ENCODE data around the gene PRKAR2A. TPM values are rescaled to one million over a fixed set of nuclear protein-coding genes. Genes with fewer than 3 reads are reported as not detected.
"Not testable (repeated sequence)": the region's sequence is repeated elsewhere in the genome, so short reads cannot be mapped to it uniquely, and the experiment has no call there.

PRKAR2A gene
- total RNA-seq, 4 donors from 2014 or later, result 25.4 to 53.2 (median 29.3) TPM

GRCh38 chr3:48820612-48821324, 26.9 kb downstream of the PRKAR2A start:
- intact Hi-C loops (cut with DNase I; ENCODE audit: low total_unique reads), result no loop called here
- no peak for DNase-seq (ENCODE audit: low spot score in 2 of 2)
- no peak overlapping the region for H3K4me3 ChIP-seq (ENCODE audit: low read depth, poor library complexity, severe bottlenecking)
- 75 to 96% methylated on average over 2 of the region's 2 CpGs for WGBS, 2 donors
- TF ChIP-seq CTCF (IDR thresholded peaks at IDR 0.05), result no peak
- TF ChIP-seq POLR2A (IDR thresholded peaks at IDR 0.05), result no peak

GRCh38 chr3:48819234-48820221, 28.1 kb downstream of the PRKAR2A start:
- DNase-seq (ENCODE audit: low spot score in 2 of 2), result peak in 1 of 2 donors; percentile 48
- intact Hi-C loops (cut with DNase I; ENCODE audit: low total_unique reads), result no loop called here
- TF ChIP-seq POLR2A (IDR thresholded peaks at IDR 0.05), result no peak
- TF ChIP-seq CTCF (IDR thresholded peaks at IDR 0.05), result no peak
- WGBS, 2 donors, result 94 to 96% methylated on average over 7 of the region's 7 CpGs
- no peak overlapping the region for H3K4me3 ChIP-seq (ENCODE audit: low read depth, poor library complexity, severe bottlenecking)

- no peak for DNase-seq (ENCODE audit: low spot score in 2 of 2)
- intact Hi-C loops (cut with DNase I; ENCODE audit: low total_unique reads), result no loop called here
- no peak for TF ChIP-seq POLR2A (IDR thresholded peaks at IDR 0.05)
- H3K4me3 ChIP-seq (ENCODE audit: low read depth, poor library complexity, severe bottlenecking), result no peak overlapping the region
- 69 to 79% methylated on average over 3 of the region's 3 CpGs for WGBS, 2 donors
These were observed 36.1 kb downstream of the PRKAR2A start for GRCh38 chr3:48811524-48811923.

- intact Hi-C loops (cut with DNase I; ENCODE audit: low total_unique reads), result no loop called here
- 96 to 99% methylated on average over 4 of the region's 4 CpGs for WGBS, 2 donors
- TF ChIP-seq POLR2A (IDR thresholded peaks at IDR 0.05) (no peak), CTCF (IDR thresholded peaks at IDR 0.05) (no peak)
- no peak overlapping the region for H3K4me3 ChIP-seq (ENCODE audit: low read depth, poor library complexity, severe bottlenecking)
- no peak for DNase-seq (ENCODE audit: low spot score in 2 of 2)
These were observed 42.7 kb downstream of the PRKAR2A start for GRCh38 chr3:48804930-48805329.

- 92 to 95% methylated on average over 12 of the region's 12 CpGs for WGBS, 2 donors
- H3K4me3 ChIP-seq (ENCODE audit: low read depth, poor library complexity, severe bottlenecking); DNase-seq (ENCODE audit: low spot score in 2 of 2); intact Hi-C loops (cut with DNase I; ENCODE audit: low total_unique reads): not testable (repeated sequence)
These were observed 46.8 kb downstream of the PRKAR2A start for GRCh38 chr3:48800831-48801230.

GRCh38 chr3:48798998-48799397, 48.7 kb downstream of the PRKAR2A start:
- no peak for DNase-seq (ENCODE audit: low spot score in 2 of 2)
- TF ChIP-seq POLR2A (IDR thresholded peaks at IDR 0.05), result no peak
- TF ChIP-seq CTCF (IDR thresholded peaks at IDR 0.05), result no peak
- no peak overlapping the region for H3K4me3 ChIP-seq (ENCODE audit: low read depth, poor library complexity, severe bottlenecking)
- intact Hi-C loops (cut with DNase I; ENCODE audit: low total_unique reads), result no loop called here
- 65 to 76% methylated on average over 1 of the region's 1 CpG for WGBS, 2 donors
